Activated CD8-positive, alpha-beta memory T cell treated with anti-CD3 and anti-CD28 coated beads, Interleukin-2, amount 10 ng/mL, durations not matched to agents 7 days and 5 days (primary cell): Measurements from ENCODE around the gene RBPJL. TPM values are rescaled to one million over a fixed set of nuclear protein-coding genes. Genes with fewer than 3 reads are reported as not detected.

ENCODE experiments used
- ATAC-seq: fragments of 150-1000 bp; cut with Tn5 transposase; one replicate; pipeline ENCODE4 v1.10.0; 2021; ENCODE audit warnings: moderate library complexity
- CTCF ChIA-PET: fragments of 350-600 bp; sonication (Branson Sonifier 250); formaldehyde crosslinking; loops from one replicate; lab custom pipeline; 2021; ENCODE audit warnings: antibody characterized with exemption; lab: Charles Lee
- DNase-seq: peaks from one replicate; pipeline ENCODE4 v3.0.0-alpha.2; 2020
- H3K27ac Mint-ChIP-seq: one replicate; pipeline ENCODE4 v1.8.0; 2021; ENCODE audit warnings: mild to moderate bottlenecking, mixed read lengths
- H3K27me3 Mint-ChIP-seq: one replicate; pipeline ENCODE4 v1.8.0; 2021; ENCODE audit warnings: mixed read lengths
- H3K36me3 Mint-ChIP-seq: one replicate; pipeline ENCODE4 v1.8.0; 2021; ENCODE audit warnings: mild to moderate bottlenecking, mixed read lengths
- H3K4me1 Mint-ChIP-seq: one replicate; pipeline ENCODE4 v1.8.0; 2021; ENCODE audit warnings: mixed read lengths
- H3K4me3 Mint-ChIP-seq: one replicate; pipeline ENCODE4 v1.8.0; 2021; ENCODE audit warnings: mild to moderate bottlenecking, moderate library complexity, mixed read lengths
- H3K9me3 Mint-ChIP-seq: one replicate; pipeline ENCODE4 v1.8.0; 2022; ENCODE audit warnings: low read depth, mixed read lengths
- total RNA-seq, 2 experiments: library from RNA; stranded (reverse); gene quantifications; one replicate each; pipeline ENCODE4 v1.2.3, GENCODE V29; 2021

Gene RBPJL
- total RNA-seq, 2 experiments from 2014 or later, result not detected

DNA sequence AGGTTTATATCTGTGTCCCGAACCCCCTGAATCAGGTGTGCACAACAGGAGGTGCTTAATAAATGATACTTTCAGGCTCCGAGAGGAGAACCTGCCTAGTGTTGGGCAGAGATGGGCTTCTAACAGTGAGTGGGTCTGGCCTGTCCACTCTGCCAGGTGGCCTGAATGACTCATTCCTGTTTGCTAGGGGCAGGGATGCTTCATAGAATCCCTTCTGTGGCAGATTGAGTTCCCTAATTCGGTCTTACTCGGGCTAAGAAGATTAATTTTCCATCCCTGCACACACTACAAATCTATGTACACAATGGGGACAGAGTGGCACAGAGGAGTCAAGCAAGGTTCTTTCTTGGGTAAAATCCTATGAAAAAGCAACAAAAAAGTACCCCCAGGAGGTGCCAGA, 21.8 kb downstream of the RBPJL start:
- no peaks in the 10 kb centered on the region for H3K9me3 Mint-ChIP-seq
- no peaks in the 10 kb centered on the region for H3K4me1 Mint-ChIP-seq
- no peak overlapping the region for H3K27ac Mint-ChIP-seq
- H3K4me3 Mint-ChIP-seq, result no peak overlapping the region
- CTCF ChIA-PET, result interaction anchor here (2.2 kb wide), 1 partner anchor 35 kb away, joined by 8 read pairs; no protein-coding TSS in a partner anchor
- no peak for DNase-seq
- ATAC-seq, result no peak
- peaks cover 4% of the 10 kb centered on the region for H3K36me3 Mint-ChIP-seq
- H3K27me3 Mint-ChIP-seq, result no peaks in the 10 kb centered on the region

- ATAC-seq (no peak), DNase-seq (no peak)
- Mint-ChIP-seq H3K4me3 (no peak overlapping the region), H3K27ac (no peak overlapping the region), H3K4me1 (no peaks in the 10 kb centered on the region), H3K9me3 (no peaks in the 10 kb centered on the region), H3K36me3 (peaks cover 4% of the 10 kb centered on the region), H3K27me3 (no peaks in the 10 kb centered on the region)
- CTCF ChIA-PET, result no interaction called here
These were observed 23.1 kb downstream of the RBPJL start for GRCh38 chr20:45329497-45330319.

GRCh38 chr20:45330476-45330875, 23.8 kb downstream of the RBPJL start:
- H3K27ac Mint-ChIP-seq, result no peak overlapping the region
- CTCF ChIA-PET, result no interaction called here
- DNase-seq, result no peak
- peaks cover 4% of the 10 kb centered on the region for H3K36me3 Mint-ChIP-seq
- ATAC-seq, result no peak
- H3K9me3 Mint-ChIP-seq, result no peaks in the 10 kb centered on the region
- H3K27me3 Mint-ChIP-seq, result no peaks in the 10 kb centered on the region
- no peak overlapping the region for H3K4me3 Mint-ChIP-seq
- no peaks in the 10 kb centered on the region for H3K4me1 Mint-ChIP-seq

DNA sequence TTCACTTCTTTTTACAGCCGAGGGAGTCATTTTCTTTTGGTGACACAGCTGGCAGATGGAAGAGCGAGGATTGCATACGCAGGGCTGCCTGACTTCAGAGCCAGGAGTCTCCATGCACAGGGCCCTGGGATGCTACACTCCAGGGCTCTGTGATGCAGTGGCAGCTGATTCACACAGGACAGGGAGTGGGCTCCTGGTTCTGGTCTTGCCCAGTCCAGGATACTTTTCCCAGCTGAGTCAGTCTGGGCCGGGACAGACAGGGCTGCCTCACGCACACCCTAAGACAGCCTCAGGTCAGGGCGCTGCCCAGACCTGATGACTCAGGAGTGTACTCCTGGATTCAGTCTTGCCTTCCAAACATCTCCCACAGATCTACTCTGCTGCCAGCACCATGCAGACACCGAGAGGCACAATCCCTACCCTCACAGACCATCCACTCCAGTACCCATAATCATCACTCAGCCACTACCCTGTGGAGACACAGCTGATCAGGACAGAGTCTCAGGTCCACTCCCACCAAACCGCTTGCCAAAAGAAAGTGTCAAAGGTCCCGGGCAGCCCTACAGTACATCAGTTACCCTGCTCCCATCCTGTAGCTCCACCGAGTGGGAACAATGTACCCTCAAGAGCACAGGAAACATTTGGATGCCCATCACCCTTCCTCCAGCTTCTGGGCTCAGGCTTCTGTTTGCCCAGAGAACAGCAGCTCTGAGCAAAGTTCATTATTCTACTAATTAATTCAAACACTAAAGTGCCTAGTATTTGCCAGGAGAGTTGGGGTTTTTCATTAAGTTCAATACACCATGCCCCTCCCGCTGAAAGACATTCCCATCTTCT, 30.1 kb downstream of the RBPJL start:
- Mint-ChIP-seq H3K9me3 (no peaks in the 10 kb centered on the region), H3K27ac (no peak overlapping the region), H3K4me1 (peaks cover 5% of the 10 kb centered on the region), H3K4me3 (no peak overlapping the region), H3K36me3 (no peaks in the 10 kb centered on the region), H3K27me3 (no peaks in the 10 kb centered on the region)
- CTCF ChIA-PET, result interaction anchor here (1.1 to 2.1 kb wide), 2 partner anchors 26 to 100 kb away, joined by 3 to 8 read pairs; partner anchors contain the start of gene SYS1
- no peak for ATAC-seq
- no peak for DNase-seq

DNA sequence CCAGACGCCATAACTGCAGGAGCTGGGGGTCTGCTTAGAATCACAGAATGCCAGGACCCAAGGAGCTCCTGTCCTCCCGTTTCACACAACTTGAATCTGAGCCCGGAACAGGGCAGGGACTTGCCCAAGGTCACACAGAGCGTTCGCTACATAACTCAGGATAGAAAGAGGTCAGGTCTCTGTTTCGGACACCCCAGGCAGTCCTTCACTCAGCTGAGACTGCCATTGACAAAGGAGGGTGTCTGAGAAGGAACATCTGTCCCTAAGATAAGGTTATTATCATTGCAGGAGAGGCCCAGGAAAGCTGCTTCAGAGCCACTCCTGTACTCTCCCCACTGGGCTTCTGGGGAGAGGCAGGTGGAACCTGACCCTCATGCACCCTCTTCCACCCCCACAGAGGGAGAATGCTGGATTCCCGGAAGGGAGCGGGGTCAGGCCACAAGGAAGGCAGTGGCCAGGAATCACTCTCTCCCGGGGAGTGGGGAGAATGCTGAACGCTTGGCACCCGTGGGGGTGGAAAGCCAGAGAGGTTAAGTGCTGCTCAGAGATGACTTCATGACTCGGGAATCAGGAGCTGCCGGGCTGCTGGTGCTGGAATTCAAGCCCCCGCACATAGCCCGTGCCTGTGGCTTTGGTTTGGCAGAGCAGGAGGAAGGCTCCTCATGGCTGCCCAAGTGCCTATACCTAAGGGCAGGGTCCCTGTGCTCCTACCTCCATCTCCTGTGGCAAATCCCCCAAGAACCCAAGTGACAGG, 30.9 kb downstream of the RBPJL start:
- Mint-ChIP-seq H3K4me3 (no peak overlapping the region), H3K27me3 (no peaks in the 10 kb centered on the region), H3K9me3 (no peaks in the 10 kb centered on the region), H3K36me3 (no peaks in the 10 kb centered on the region), H3K4me1 (peaks cover 7% of the 10 kb centered on the region), H3K27ac (no peak overlapping the region)
- ATAC-seq, result no peak
- CTCF ChIA-PET, result interaction anchor here (1.1 to 2.1 kb wide), 2 partner anchors 25 to 99 kb away, joined by 3 to 8 read pairs; partner anchors contain the start of gene SYS1
- DNase-seq, result no peak

DNA sequence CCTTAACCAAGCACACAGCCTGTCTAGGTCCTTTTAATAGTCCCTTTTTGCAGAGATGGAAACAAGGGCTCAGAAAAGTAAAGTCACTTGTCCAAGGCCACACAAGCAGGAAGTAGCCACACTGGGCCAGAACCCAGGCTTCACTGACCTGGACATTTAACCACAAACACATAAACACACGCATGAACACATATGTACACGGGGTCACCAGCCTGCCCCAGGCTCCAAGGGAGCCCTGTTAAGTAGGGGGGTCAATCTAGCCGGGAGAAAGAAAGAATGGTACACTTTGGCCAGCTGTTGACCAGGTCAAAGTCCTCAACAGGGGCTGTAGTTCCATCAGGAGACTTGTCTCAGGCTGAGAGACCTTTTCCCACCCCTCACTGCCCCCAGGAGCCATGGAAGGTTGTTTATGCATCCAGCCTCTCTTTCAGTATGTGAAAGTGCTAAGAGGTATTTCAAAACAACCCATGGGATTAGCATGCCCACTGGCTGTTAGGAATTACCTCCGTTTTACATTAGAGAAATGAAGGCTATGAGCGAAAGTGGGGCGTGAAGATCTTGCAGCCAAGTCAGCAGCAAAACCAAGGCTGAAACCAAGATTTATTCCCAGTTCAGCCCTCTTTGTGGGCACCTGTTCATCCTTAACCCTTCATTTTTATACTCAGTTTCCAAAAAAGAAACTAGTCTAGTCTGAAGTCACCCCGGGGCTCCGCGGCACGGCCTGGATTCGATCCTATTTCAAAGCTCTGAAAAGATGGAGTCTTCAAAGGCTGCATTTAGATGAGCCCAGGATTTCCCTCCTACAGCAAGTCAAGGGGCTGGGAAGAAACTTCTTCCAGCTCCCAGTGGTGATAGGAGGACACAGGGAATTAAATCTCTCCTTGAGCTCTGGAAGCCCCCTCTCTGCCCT, 31.7 kb downstream of the RBPJL start:
- ATAC-seq (no peak), DNase-seq (no peak)
- Mint-ChIP-seq H3K4me3 (no peak overlapping the region), H3K9me3 (no peaks in the 10 kb centered on the region), H3K4me1 (peaks cover 12% of the 10 kb centered on the region), H3K27me3 (no peaks in the 10 kb centered on the region), H3K27ac (no peak overlapping the region), H3K36me3 (no peaks in the 10 kb centered on the region)
- CTCF ChIA-PET, result interaction anchor here (1.1 to 2.1 kb wide), 2 partner anchors 44 to 99 kb away, joined by 3 to 8 read pairs; no protein-coding TSS in a partner anchor

DNA sequence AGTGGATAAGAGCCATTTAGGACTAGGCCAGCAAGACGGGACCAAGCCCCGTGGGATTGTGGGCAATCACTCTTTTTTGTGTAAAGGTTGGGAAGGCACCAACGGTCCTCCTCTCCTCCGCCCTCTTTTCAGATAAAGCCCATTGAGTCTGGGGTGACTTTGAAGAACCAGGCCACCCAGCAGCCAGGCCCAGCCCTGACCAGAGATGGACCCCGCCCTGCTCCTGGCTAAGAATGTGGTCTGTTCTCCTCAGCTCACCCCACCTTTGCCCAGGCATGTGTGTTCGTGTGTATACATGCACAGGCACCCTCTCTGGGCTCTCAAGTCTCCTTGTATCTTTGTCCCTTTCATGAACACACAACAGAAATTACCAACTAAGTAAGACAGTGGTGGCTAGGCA, 32.4 kb downstream of the RBPJL start:
- ATAC-seq (no peak), DNase-seq (no peak)
- H3K27me3 Mint-ChIP-seq, result no peaks in the 10 kb centered on the region
- H3K36me3 Mint-ChIP-seq, result no peaks in the 10 kb centered on the region
- H3K27ac Mint-ChIP-seq, result no peak overlapping the region
- no peaks in the 10 kb centered on the region for H3K9me3 Mint-ChIP-seq
- no peak overlapping the region for H3K4me3 Mint-ChIP-seq
- CTCF ChIA-PET, result interaction anchor here (1.1 kb wide), 2 partner anchors 35 to 45 kb away, joined by 3 to 5 read pairs; no protein-coding TSS in a partner anchor
- peaks cover 12% of the 10 kb centered on the region for H3K4me1 Mint-ChIP-seq

DNA sequence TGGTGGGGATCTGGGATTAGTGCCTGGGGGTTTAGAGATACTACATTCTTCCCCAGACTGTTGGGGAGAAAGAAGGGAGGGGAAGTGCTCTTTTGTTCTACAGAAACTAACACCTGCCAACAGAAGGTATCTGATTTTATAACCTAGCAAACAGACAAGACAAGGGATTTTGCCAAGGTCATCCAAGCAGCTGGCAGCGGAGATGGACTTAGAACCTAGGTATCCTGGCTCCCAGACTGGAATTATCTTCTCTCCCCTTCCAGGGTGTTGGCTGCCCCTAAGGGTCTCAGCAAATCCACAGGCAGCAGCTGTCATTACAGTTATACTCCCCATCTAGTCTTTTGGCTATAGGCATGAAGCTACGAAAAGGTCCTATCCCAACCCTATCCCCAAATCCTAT, 33.2 kb downstream of the RBPJL start:
- Mint-ChIP-seq H3K27ac (no peak overlapping the region), H3K27me3 (no peaks in the 10 kb centered on the region), H3K4me3 (no peak overlapping the region), H3K9me3 (no peaks in the 10 kb centered on the region), H3K4me1 (peaks cover 16% of the 10 kb centered on the region), H3K36me3 (no peaks in the 10 kb centered on the region)
- CTCF ChIA-PET, result interaction anchor here (1.1 kb wide), 2 partner anchors 34 to 46 kb away, joined by 3 to 5 read pairs; no protein-coding TSS in a partner anchor
- ATAC-seq, result no peak
- no peak for DNase-seq

- Mint-ChIP-seq H3K4me3 (no peak overlapping the region), H3K27ac (no peak overlapping the region), H3K27me3 (no peaks in the 10 kb centered on the region), H3K4me1 (peaks cover 21% of the 10 kb centered on the region), H3K9me3 (no peaks in the 10 kb centered on the region), H3K36me3 (no peaks in the 10 kb centered on the region)
- DNase-seq (no peak), ATAC-seq (no peak)
- CTCF ChIA-PET, result interaction anchor here (1.1 to 1.2 kb wide), 2 partner anchors 16 to 33 kb away, joined by 3 to 5 read pairs; no protein-coding TSS in a partner anchor
These were observed 33.7 kb downstream of the RBPJL start for GRCh38 chr20:45340236-45340847.

GRCh38 chr20:45340951-45341350, 34.3 kb downstream of the RBPJL start:
- H3K36me3 Mint-ChIP-seq, result no peaks in the 10 kb centered on the region
- H3K27me3 Mint-ChIP-seq, result no peaks in the 10 kb centered on the region
- peaks cover 25% of the 10 kb centered on the region for H3K4me1 Mint-ChIP-seq
- no peak overlapping the region for H3K27ac Mint-ChIP-seq
- no peaks in the 10 kb centered on the region for H3K9me3 Mint-ChIP-seq
- H3K4me3 Mint-ChIP-seq, result no peak overlapping the region
- CTCF ChIA-PET, result interaction anchor here (0.7 to 1.6 kb wide), 3 partner anchors 17 to 108 kb away, joined by 3 read pairs; no protein-coding TSS in a partner anchor
- no peak for DNase-seq
- no peak for ATAC-seq

- no peaks in the 10 kb centered on the region for H3K36me3 Mint-ChIP-seq
- no peak overlapping the region for H3K27ac Mint-ChIP-seq
- DNase-seq (no peak), ATAC-seq (no peak)
- H3K9me3 Mint-ChIP-seq, result no peaks in the 10 kb centered on the region
- H3K27me3 Mint-ChIP-seq, result no peaks in the 10 kb centered on the region
- H3K4me1 Mint-ChIP-seq, result peaks cover 31% of the 10 kb centered on the region
- CTCF ChIA-PET, result interaction anchor here (0.7 to 1.6 kb wide), 3 partner anchors 18 to 108 kb away, joined by 3 read pairs; no protein-coding TSS in a partner anchor
- no peak overlapping the region for H3K4me3 Mint-ChIP-seq
These were observed 34.9 kb downstream of the RBPJL start for GRCh38 chr20:45341579-45341938.
